ENCODE data around the gene ARHGAP24. TPM values are rescaled to one million over a fixed set of nuclear protein-coding genes. Genes with fewer than 3 reads are reported as not detected.
A peak's percentile ranks its signal among the peaks of the same experiment; 100 is the strongest.

Gene ARHGAP24
- total and polyA plus RNA-seq, 7 donors: 0.46 to 40.4 (median 23.1) TPM

DNA sequence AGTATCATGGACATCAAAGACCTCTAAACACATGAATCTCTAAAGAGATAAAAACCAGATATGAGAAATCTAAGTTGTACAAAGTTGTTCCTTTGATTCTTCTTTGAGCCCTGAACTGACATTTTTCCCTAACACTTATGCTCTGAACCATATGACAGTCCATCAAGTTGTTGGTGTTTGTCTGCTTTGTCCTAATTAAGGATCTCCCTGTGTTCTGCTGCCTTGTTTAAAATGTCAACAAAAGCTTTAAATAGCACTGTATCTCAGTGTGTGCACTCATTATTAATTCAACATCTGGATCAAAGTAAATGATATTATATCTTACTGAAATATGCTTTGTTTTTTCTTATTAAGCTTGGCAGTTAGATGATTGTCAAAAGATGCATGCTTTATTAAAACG lies 563.1 kb downstream of the ARHGAP24 start:
- WGBS, 2 donors: 85 to 92% methylated on average over 1 of the region's 1 CpG
- no peak for TF ChIP-seq CTCF (IDR thresholded peaks at IDR 0.05)
- H3K4me1 ChIP-seq: peaks cover 0 to 18% (median 9%) of the 10 kb centered on the region in 4 donors
- no peaks in the 10 kb centered on the region for H3K9me3 ChIP-seq
- intact Hi-C loops (cut with DNase I): no loop called here
- H3K27ac ChIP-seq: no peak overlapping the region
- DNase-seq: no peak
- H3K4me3 ChIP-seq: no peak overlapping the region
- H3K27me3 ChIP-seq: no peaks in the 10 kb centered on the region
- no peaks in the 10 kb centered on the region for H3K36me3 ChIP-seq

DNA sequence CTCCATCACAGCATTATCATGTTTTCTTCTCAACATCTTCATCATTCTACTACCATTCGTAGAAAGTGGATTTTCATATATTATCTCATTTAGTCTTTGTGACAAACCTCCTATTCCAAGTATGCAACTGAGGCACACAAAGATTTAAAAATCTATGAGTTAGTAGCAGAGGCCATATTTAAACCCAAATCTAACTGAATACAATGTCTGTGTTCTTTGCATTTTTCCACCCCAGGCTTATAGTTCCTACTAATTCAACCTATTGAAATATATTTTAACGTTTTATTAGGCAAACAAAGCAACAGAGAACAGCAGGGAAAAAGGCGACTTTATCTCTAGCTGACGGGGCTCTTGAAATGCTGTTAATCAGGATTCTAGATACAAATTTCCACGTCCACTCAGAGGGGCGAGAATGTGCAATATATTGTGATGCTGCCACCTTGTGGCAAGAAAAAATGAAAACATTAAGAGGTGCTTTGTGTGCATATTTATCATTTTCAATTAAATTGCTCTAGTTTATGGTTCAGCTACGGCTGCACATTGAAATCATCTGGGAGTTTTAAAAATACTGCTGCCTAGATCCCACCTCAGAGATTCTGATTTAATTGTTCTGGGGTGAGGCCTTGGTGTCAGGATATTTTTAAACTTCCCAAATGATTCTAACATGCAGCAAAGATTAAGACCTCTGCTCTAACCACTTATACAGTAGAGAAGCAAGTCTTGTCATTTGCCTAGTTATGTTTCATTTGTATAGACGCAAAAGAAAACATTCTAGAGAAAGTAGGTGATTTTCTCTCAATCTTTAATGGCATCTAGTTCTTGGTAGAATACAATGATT lies 569.0 kb downstream of the ARHGAP24 start:
- no peaks in the 10 kb centered on the region for H3K36me3 ChIP-seq
- H3K4me3 ChIP-seq: no peak overlapping the region
- intact Hi-C loops (cut with DNase I): loop anchor here (2.0 to 10.0 kb wide), 3 partner anchors 289 to 959 kb away; no protein-coding TSS in a partner anchor
- peaks cover 0 to 4% (median 0%) of the 10 kb centered on the region in 4 donors for H3K4me1 ChIP-seq
- no peaks in the 10 kb centered on the region for H3K27me3 ChIP-seq
- H3K9me3 ChIP-seq: no peaks in the 10 kb centered on the region
- 13 to 27% methylated on average over 8 of the region's 8 CpGs for WGBS, 2 donors
- no peak for DNase-seq
- H3K27ac ChIP-seq: no peak overlapping the region
- no peak for TF ChIP-seq EP300 (IDR thresholded peaks at IDR 0.05)
- peak in 3 of 4 experiments; percentile 23 to 58 (median 36) for TF ChIP-seq CTCF (IDR thresholded peaks at IDR 0.05)
- no peak for TF ChIP-seq POLR2AphosphoS5 (IDR thresholded peaks at IDR 0.05)
- no peak for TF ChIP-seq POLR2A (IDR thresholded peaks at IDR 0.05)

GRCh38 chr4:86044593-86044985 lies 569.6 kb downstream of the ARHGAP24 start:
- Histone ChIP-seq H3K27me3 (no peaks in the 10 kb centered on the region), H3K36me3 (no peaks in the 10 kb centered on the region), H3K27ac (no peak overlapping the region), H3K4me3 (no peak overlapping the region), H3K9me3 (no peaks in the 10 kb centered on the region), H3K4me1 (peaks cover 0 to 4% (median 0%) of the 10 kb centered on the region in 4 donors)
- intact Hi-C loops (cut with DNase I): loop anchor here (2.0 to 10.0 kb wide), 3 partner anchors 290 to 960 kb away; no protein-coding TSS in a partner anchor
- DNase-seq: no peak
- TF ChIP-seq POLR2A (IDR thresholded peaks at IDR 0.05) (no peak), EP300 (IDR thresholded peaks at IDR 0.05) (no peak), CTCF (IDR thresholded peaks at IDR 0.05) (no peak), POLR2AphosphoS5 (IDR thresholded peaks at IDR 0.05) (no peak)
- WGBS, 2 donors: 65 to 77% methylated on average over 3 of the region's 3 CpGs

DNA sequence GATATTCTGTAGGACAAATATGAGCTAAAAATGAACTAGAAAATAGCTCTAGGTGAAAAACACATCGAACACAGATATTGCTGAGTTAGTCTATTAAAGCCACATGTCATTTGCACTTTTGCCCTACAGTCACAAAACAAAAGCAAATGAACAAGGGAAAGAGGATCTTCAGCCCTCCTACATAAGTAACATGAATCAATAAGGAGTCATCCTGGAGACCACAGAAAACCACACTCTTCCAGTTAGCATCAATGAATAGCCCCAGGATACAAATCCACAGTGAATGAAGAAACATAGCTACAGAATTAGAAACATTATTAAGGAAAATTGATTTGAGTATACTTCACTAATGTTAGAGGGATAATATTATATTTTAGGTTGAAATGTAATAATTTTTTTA lies 573.5 kb downstream of the ARHGAP24 start:
- intact Hi-C loops (cut with DNase I): loop anchor here (10.0 kb wide), 1 partner anchor 294 kb away; no protein-coding TSS in a partner anchor

More for the DNA sequence above, 573.5 kb downstream of the ARHGAP24 start:
- Histone ChIP-seq H3K27ac (no peak overlapping the region), H3K4me1 (peaks cover 0 to 4% (median 0%) of the 10 kb centered on the region in 4 donors), H3K27me3 (no peaks in the 10 kb centered on the region), H3K4me3 (no peak overlapping the region), H3K9me3 (no peaks in the 10 kb centered on the region), H3K36me3 (no peaks in the 10 kb centered on the region)
- TF ChIP-seq POLR2A (IDR thresholded peaks at IDR 0.05): no peak
- no peak for TF ChIP-seq CTCF (IDR thresholded peaks at IDR 0.05)
- TF ChIP-seq POLR2AphosphoS5 (IDR thresholded peaks at IDR 0.05): no peak
- TF ChIP-seq EP300 (IDR thresholded peaks at IDR 0.05): no peak
- no peak for DNase-seq
- WGBS, 2 donors: 79 to 84% methylated on average over 1 of the region's 1 CpG
